Neural progenitor cell (in vitro differentiated cells): ENCODE measurements around the gene SATB1. TPM values are rescaled to one million over a fixed set of nuclear protein-coding genes. Genes with fewer than 3 reads are reported as not detected.
A peak's percentile ranks its signal among the peaks of the same experiment; 100 is the strongest.

Experiments
- DNase-seq: peaks from one replicate; pipeline ENCODE4 v3.0.0-alpha.2; 2016; ENCODE audit warnings: low spot score
- H2AFZ ChIP-seq: fragments of 200-600 bp; sonication (generic); replicated peaks from 2 replicates; pipeline ENCODE4 v1.6.1; 2016; ENCODE audit warnings: antibody characterized with exemption
- H3F3A ChIP-seq: fragments of 200-600 bp; sonication (generic); 2 replicates; pipeline ENCODE4 v1.6.1; 2016; ENCODE audit warnings: antibody characterized with exemption, low read depth
- H3K27ac ChIP-seq: fragments of 200-600 bp; sonication (generic); 2 replicates; pipeline ENCODE4 v1.5.1; 2016; ENCODE audit warnings: mild to moderate bottlenecking
- H3K27me3 ChIP-seq: fragments of 200-600 bp; sonication (generic); 2 replicates; pipeline ENCODE4 v1.6.1; 2016; ENCODE audit warnings: mild to moderate bottlenecking, moderate library complexity
- H3K36me3 ChIP-seq: fragments of 200-600 bp; sonication (generic); 2 replicates; pipeline ENCODE4 v1.5.1; 2016
- H3K4me1 ChIP-seq: fragments of 200-600 bp; sonication (generic); 2 replicates; pipeline ENCODE4 v1.6.1; 2016; ENCODE audit warnings: mixed run types
- H3K4me2 ChIP-seq: fragments of 200-600 bp; sonication (generic); 2 replicates; pipeline ENCODE4 v1.6.1; 2016
- H3K4me3 ChIP-seq: fragments of 200-600 bp; sonication (generic); 2 replicates; pipeline ENCODE4 v1.5.1; 2016
- H3K79me2 ChIP-seq: fragments of 200-600 bp; sonication (generic); 2 replicates; pipeline ENCODE4 v1.6.1; 2016; ENCODE audit warnings: low read depth
- H3K9ac ChIP-seq: fragments of 200-600 bp; sonication (generic); 2 replicates; pipeline ENCODE4 v1.6.1; 2016
- H3K9me3 ChIP-seq: fragments of 200-600 bp; sonication (generic); 2 replicates; pipeline ENCODE4 v1.5.1; 2016; ENCODE audit warnings: low read depth
- H4K20me1 ChIP-seq: fragments of 200-600 bp; sonication (generic); 2 replicates; pipeline ENCODE4 v1.6.1; 2016; ENCODE audit warnings: low read depth
- H3K27ac Mint-ChIP-seq: 3 replicates; pipeline ENCODE4 v1.8.0; 2021; ENCODE audit warnings: mixed read lengths
- H3K27me3 Mint-ChIP-seq: 2 replicates; pipeline ENCODE4 v1.8.0; 2022; ENCODE audit warnings: low read depth, mild to moderate bottlenecking, inconsistent platforms, moderate library complexity, mixed read lengths; ENCODE audit not compliant: insufficient read depth
- H3K36me3 Mint-ChIP-seq: 3 replicates; pipeline ENCODE4 v1.8.0; 2021; ENCODE audit warnings: mixed read lengths
- H3K4me1 Mint-ChIP-seq: 3 replicates; pipeline ENCODE4 v1.8.0; 2021; ENCODE audit warnings: mixed read lengths
- H3K4me3 Mint-ChIP-seq: 3 replicates; pipeline ENCODE4 v1.8.0; 2021; ENCODE audit warnings: mild to moderate bottlenecking, moderate library complexity, mixed read lengths
- H3K9me3 Mint-ChIP-seq: 3 replicates; pipeline ENCODE4 v1.8.0; 2020; ENCODE audit warnings: mixed read lengths
- CTCF ChIP-seq: fragments of 200-600 bp; sonication (generic); IDR thresholded peaks from 2 replicates; pipeline ENCODE4 v1.5.1; 2017; ENCODE audit warnings: antibody characterized with exemption, mild to moderate bottlenecking
- EZH2 ChIP-seq: fragments of 200-600 bp; sonication (generic); IDR thresholded peaks from 2 replicates; pipeline ENCODE4 v1.6.1; 2017; ENCODE audit warnings: antibody characterized with exemption, mild to moderate bottlenecking, moderate library complexity
- EZH2phosphoT487 ChIP-seq: fragments of 200-600 bp; sonication (generic); IDR thresholded peaks from 2 replicates; pipeline ENCODE4 v1.6.1; 2017; ENCODE audit warnings: antibody characterized with exemption
- total RNA-seq: library from RNA; depleted of rRNA; stranded (reverse); fragments of >200 nt; gene quantifications from 2 replicates; pipeline ENCODE4 v1.2.3, GENCODE V29; 2015; ENCODE audit warnings: low replicate concordance

The SATB1 gene
- total RNA-seq, 1 donor from 2014 or later = 38.6 TPM

GRCh38 chr3:18349197-18349798, 75.8 kb downstream of the SATB1 start:
- peaks cover 6% of the 10 kb centered on the region for H3K4me1 Mint-ChIP-seq

GRCh38 chr3:18346097-18346496, 79.0 kb downstream of the SATB1 start:
- Mint-ChIP-seq H3K9me3 (no peaks in the 10 kb centered on the region), H3K4me1 (no peaks in the 10 kb centered on the region), H3K27ac (no peak overlapping the region), H3K27me3 (peaks cover 2% of the 10 kb centered on the region), H3K36me3 (peaks cover 7% of the 10 kb centered on the region), H3K4me3 (no peak overlapping the region)
- Histone ChIP-seq H3F3A (no peaks in the 10 kb centered on the region), H3K79me2 (no peaks in the 10 kb centered on the region), H3K27ac (no peak overlapping the region), H3K9ac (no peak overlapping the region), H2AFZ (no peak overlapping the region), H3K4me3 (no peak overlapping the region), H3K4me1 (no peaks in the 10 kb centered on the region), H3K4me2 (no peak overlapping the region), H3K9me3 (no peaks in the 10 kb centered on the region), H4K20me1 (no peaks in the 10 kb centered on the region), H3K36me3 (no peaks in the 10 kb centered on the region), H3K27me3 (no peaks in the 10 kb centered on the region)
- no peak for DNase-seq
- TF ChIP-seq EZH2phosphoT487 = no peak
- no peak for TF ChIP-seq CTCF
- TF ChIP-seq EZH2 = no peak

More at GRCh38 chr3:18349197-18349798, 75.8 kb downstream of the SATB1 start:
- H3K4me3 ChIP-seq = no peak overlapping the region
- H3K4me1 ChIP-seq = no peaks in the 10 kb centered on the region
- H3K27me3 Mint-ChIP-seq = peaks cover 2% of the 10 kb centered on the region
- H3K36me3 ChIP-seq = no peaks in the 10 kb centered on the region
- H3K79me2 ChIP-seq = no peaks in the 10 kb centered on the region
- H3K27me3 ChIP-seq = no peaks in the 10 kb centered on the region
- H3K9me3 Mint-ChIP-seq = no peaks in the 10 kb centered on the region
- H3K9me3 ChIP-seq = no peaks in the 10 kb centered on the region
- peak; percentile 2 for DNase-seq
- TF ChIP-seq CTCF (no peak), EZH2 (no peak)
- H3K27ac Mint-ChIP-seq = peak overlapping the region; percentile 60
- H3K36me3 Mint-ChIP-seq = peaks cover 16% of the 10 kb centered on the region
- H3K4me2 ChIP-seq = no peak overlapping the region
- H3F3A ChIP-seq = no peaks in the 10 kb centered on the region
- no peak overlapping the region for H3K9ac ChIP-seq
- no peak overlapping the region for H3K27ac ChIP-seq
- H4K20me1 ChIP-seq = no peaks in the 10 kb centered on the region
- no peak overlapping the region for H3K4me3 Mint-ChIP-seq
- no peak overlapping the region for H2AFZ ChIP-seq

- H3K36me3 Mint-ChIP-seq = peaks cover 7% of the 10 kb centered on the region
- H3K4me1 ChIP-seq = no peaks in the 10 kb centered on the region
- H3K4me3 ChIP-seq = no peak overlapping the region
- no peaks in the 10 kb centered on the region for H3K79me2 ChIP-seq
- H3K27ac ChIP-seq = no peak overlapping the region
- no peak overlapping the region for H3K27ac Mint-ChIP-seq
- H3K4me2 ChIP-seq = no peak overlapping the region
- no peak for DNase-seq
- TF ChIP-seq CTCF (no peak), EZH2phosphoT487 (no peak), EZH2 (no peak)
- no peaks in the 10 kb centered on the region for H3K36me3 ChIP-seq
- no peaks in the 10 kb centered on the region for H3F3A ChIP-seq
- H3K27me3 Mint-ChIP-seq = peaks cover 2% of the 10 kb centered on the region
- H3K9ac ChIP-seq = no peak overlapping the region
- H2AFZ ChIP-seq = no peak overlapping the region
- H3K9me3 ChIP-seq = no peaks in the 10 kb centered on the region
- no peak overlapping the region for H3K4me3 Mint-ChIP-seq
- H4K20me1 ChIP-seq = no peaks in the 10 kb centered on the region
- H3K4me1 Mint-ChIP-seq = no peaks in the 10 kb centered on the region
- no peaks in the 10 kb centered on the region for H3K9me3 Mint-ChIP-seq
- no peaks in the 10 kb centered on the region for H3K27me3 ChIP-seq
These were observed 80.1 kb downstream of the SATB1 start for GRCh38 chr3:18345015-18345367.
